Uterus (tissue), 4 donors: ENCODE measurements around the gene TPST2. TPM values are rescaled to one million over a fixed set of nuclear protein-coding genes. Genes with fewer than 3 reads are reported as not detected.

Experiments
- DNase-seq, 2 donors: peaks; one replicate each; pipeline ENCODE4 v3.0.0-alpha.2; 2019 to 2020
- H3K27ac ChIP-seq, 2 donors: fragments of 200-600 bp; sonication (generic); 1 replicate in 1 of 2; 2 replicates in 1 of 2; pipeline ENCODE4 v1.5.1; 2016 to 2018
- H3K27me3 ChIP-seq, 2 donors: fragments of 200-600 bp; sonication (generic); one replicate each; pipeline ENCODE4 v1.5.1; 2018 to 2019; ENCODE audit warnings: control low read depth in 1 of 2
- H3K36me3 ChIP-seq, 2 donors: fragments of 200-600 bp; sonication (generic); one replicate each; pipeline ENCODE4 v1.5.1; 2019; ENCODE audit warnings: control low read depth in 1 of 2
- H3K4me1 ChIP-seq, 2 donors: fragments of 200-600 bp; sonication (generic); one replicate each; pipeline ENCODE4 v1.5.1; 2018 to 2019; ENCODE audit warnings: control low read depth in 1 of 2
- H3K4me3 ChIP-seq, 2 donors: fragments of 200-600 bp; sonication (generic); 1 replicate in 1 of 2; 2 replicates in 1 of 2; pipeline ENCODE4 v1.5.1; 2018 to 2019; ENCODE audit warnings: mild to moderate bottlenecking in 1 of 2
- H3K9me3 ChIP-seq, 2 donors: fragments of 200-600 bp; sonication (generic); one replicate each; pipeline ENCODE4 v1.5.1; 2019; ENCODE audit warnings: control low read depth in 1 of 2
- CTCF ChIP-seq, 4 experiments: fragments of 200-600 bp in 2 of 4; fragments of 450-650 bp in 2 of 4; sonication (generic) in 2 of 4; IDR thresholded peaks; one replicate each; pipeline ENCODE4 v1.5.1; 2016 to 2019; ENCODE audit warnings: antibody characterized with exemption in 4 of 4, mild to moderate bottlenecking in 2 of 4, moderate library complexity in 1 of 4
- POLR2A ChIP-seq, 2 donors: fragments of 450-650 bp; IDR thresholded peaks; one replicate each; pipeline ENCODE4 v1.6.1; 2016; ENCODE audit warnings: antibody characterized with exemption in 2 of 2, mild to moderate bottlenecking in 1 of 2, moderate library complexity in 1 of 2
- intact Hi-C: fragments of 100-400 bp; cut with DNase I; formaldehyde crosslinking; loops from one replicate; pipeline ENCODE4 v1.15.1; 2023; ENCODE audit warnings: low total_unique reads
- total RNA-seq, 4 donors: library from RNA; depleted of rRNA in 3 of 4; stranded (reverse); fragments of >200 nt in 3 of 4; gene quantifications; one replicate each; pipeline versions ENCODE4 v1.1.0 to v1.2.4, GENCODE V29; 2014 to 2023
- donor health status: DM: yes; HTN: yes; CAD: no.

Gene TPST2
- total RNA-seq, 4 donors from 2014 or later: 32.4 to 71.5 (median 43.8) TPM

- Histone ChIP-seq H3K27me3 (no peaks in the 10 kb centered on the region), H3K4me1 (no peaks in the 10 kb centered on the region), H3K27ac (no peak overlapping the region), H3K36me3 (no peaks in the 10 kb centered on the region), H3K9me3 (no peaks in the 10 kb centered on the region), H3K4me3 (no peak overlapping the region)
- DNase-seq: no peak
- TF ChIP-seq POLR2A (IDR thresholded peaks at IDR 0.05): no peak
- TF ChIP-seq CTCF (IDR thresholded peaks at IDR 0.05): no peak
- intact Hi-C loops: no loop called here
Observed at GRCh38 chr22:26580240-26580962, 9.5 kb downstream of the TPST2 start.

DNA sequence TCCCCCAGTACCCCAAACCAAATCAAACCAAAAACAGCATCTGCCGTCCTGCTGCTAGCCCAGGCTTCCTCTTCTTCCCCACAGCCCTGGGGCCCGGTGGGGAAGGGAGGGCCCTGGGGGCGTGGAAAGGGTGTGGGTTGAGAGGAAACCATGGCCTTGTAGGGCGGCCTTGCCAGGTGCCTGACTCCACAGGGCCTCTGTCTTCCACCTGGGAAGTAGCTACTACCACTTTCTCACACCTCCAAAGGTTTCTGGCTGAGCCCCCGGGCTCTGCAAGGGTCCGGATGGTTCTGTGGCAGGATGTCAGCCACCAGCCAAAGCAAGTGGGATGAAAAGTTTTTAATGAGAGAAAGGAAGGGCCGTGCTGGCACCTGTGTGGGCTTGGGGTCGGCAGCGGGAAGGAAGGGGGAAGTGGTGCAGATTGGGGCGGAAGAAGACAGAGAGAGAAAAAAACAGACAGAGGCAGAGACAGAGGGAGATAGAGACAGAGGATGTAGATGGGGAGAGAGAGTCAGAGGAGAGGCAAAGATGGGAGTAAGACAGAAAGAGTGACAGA, 10.5 kb downstream of the TPST2 start:
- no peak overlapping the region for H3K27ac ChIP-seq
- intact Hi-C loops: no loop called here
- H3K4me1 ChIP-seq: no peaks in the 10 kb centered on the region
- no peaks in the 10 kb centered on the region for H3K27me3 ChIP-seq
- H3K36me3 ChIP-seq: no peaks in the 10 kb centered on the region
- TF ChIP-seq POLR2A (IDR thresholded peaks at IDR 0.05) (no peak), CTCF (IDR thresholded peaks at IDR 0.05) (no peak)
- no peak for DNase-seq
- no peaks in the 10 kb centered on the region for H3K9me3 ChIP-seq
- H3K4me3 ChIP-seq: no peak overlapping the region

GRCh38 chr22:26577081-26577480, 12.9 kb downstream of the TPST2 start:
- no peak for DNase-seq
- Histone ChIP-seq H3K4me3 (no peak overlapping the region), H3K36me3 (no peaks in the 10 kb centered on the region), H3K4me1 (no peaks in the 10 kb centered on the region), H3K27me3 (no peaks in the 10 kb centered on the region), H3K9me3 (no peaks in the 10 kb centered on the region), H3K27ac (no peak overlapping the region)
- intact Hi-C loops: no loop called here
- TF ChIP-seq POLR2A (IDR thresholded peaks at IDR 0.05) (no peak), CTCF (IDR thresholded peaks at IDR 0.05) (no peak)

- intact Hi-C loops: no loop called here
- Histone ChIP-seq H3K4me1 (no peaks in the 10 kb centered on the region), H3K36me3 (no peaks in the 10 kb centered on the region), H3K4me3 (no peak overlapping the region), H3K27me3 (no peaks in the 10 kb centered on the region), H3K9me3 (no peaks in the 10 kb centered on the region), H3K27ac (no peak overlapping the region)
- TF ChIP-seq CTCF (IDR thresholded peaks at IDR 0.05) (no peak), POLR2A (IDR thresholded peaks at IDR 0.05) (no peak)
- DNase-seq: no peak
Observed at GRCh38 chr22:26576026-26576680, 13.8 kb downstream of the TPST2 start.
